ENCODE measurements around the gene GPR17. TPM values are rescaled to one million over a fixed set of nuclear protein-coding genes. Genes with fewer than 3 reads are reported as not detected.
A peak's percentile ranks its signal among the peaks of the same experiment; 100 is the strongest.

Gene GPR17
- total and polyA plus RNA-seq, 2 experiments from 2014 or later: 0.09 TPM; not detected in 1

- H3K4me3 ChIP-seq: no peak overlapping the region
- peak in 1 of 2 donors; percentile 6 for DNase-seq (ENCODE audit: low read depth in 1 of 2, low spot score in 1 of 2)
- H3K27ac ChIP-seq: no peak overlapping the region
- no peaks in the 10 kb centered on the region for H3K27me3 ChIP-seq
- H3K36me3 ChIP-seq: no peaks in the 10 kb centered on the region
- no peaks in the 10 kb centered on the region for H3K9me3 ChIP-seq (ENCODE audit: low read depth)
- no peak for TF ChIP-seq CTCF (IDR thresholded peaks at IDR 0.05; ENCODE audit: low read depth, low read length)
- H3K4me1 ChIP-seq (ENCODE audit: low read depth): no peaks in the 10 kb centered on the region
Observed at GRCh38 chr2:127623388-127624319, 22.3 kb upstream of the GPR17 start.

- Histone ChIP-seq H3K36me3 (no peaks in the 10 kb centered on the region), H3K9me3 (ENCODE audit: low read depth) (no peaks in the 10 kb centered on the region), H3K27ac (no peak overlapping the region), H3K4me3 (no peak overlapping the region), H3K4me1 (ENCODE audit: low read depth) (no peaks in the 10 kb centered on the region), H3K27me3 (no peaks in the 10 kb centered on the region)
- DNase-seq (ENCODE audit: low read depth in 1 of 2, low spot score in 1 of 2): no peak
- no peak for TF ChIP-seq CTCF (IDR thresholded peaks at IDR 0.05; ENCODE audit: low read depth, low read length)
Observed at GRCh38 chr2:127624320-127624755, 21.6 kb upstream of the GPR17 start.

- no peaks in the 10 kb centered on the region for H3K36me3 ChIP-seq
- H3K9me3 ChIP-seq (ENCODE audit: low read depth): no peaks in the 10 kb centered on the region
- no peaks in the 10 kb centered on the region for H3K27me3 ChIP-seq
- no peak for TF ChIP-seq CTCF (IDR thresholded peaks at IDR 0.05; ENCODE audit: low read depth, low read length)
- H3K4me1 ChIP-seq (ENCODE audit: low read depth): no peaks in the 10 kb centered on the region
- H3K27ac ChIP-seq: no peak overlapping the region
- H3K4me3 ChIP-seq: no peak overlapping the region
- DNase-seq (ENCODE audit: low read depth in 1 of 2, low spot score in 1 of 2): no peak
Observed at GRCh38 chr2:127624756-127625571, 21.0 kb upstream of the GPR17 start.

GRCh38 chr2:127625572-127625951 is 20.4 kb upstream of the GPR17 start:
- Histone ChIP-seq H3K36me3 (no peaks in the 10 kb centered on the region), H3K9me3 (ENCODE audit: low read depth) (no peaks in the 10 kb centered on the region), H3K27ac (no peak overlapping the region), H3K27me3 (no peaks in the 10 kb centered on the region), H3K4me1 (ENCODE audit: low read depth) (no peaks in the 10 kb centered on the region), H3K4me3 (no peak overlapping the region)
- no peak for DNase-seq (ENCODE audit: low read depth in 1 of 2, low spot score in 1 of 2)
- TF ChIP-seq CTCF (IDR thresholded peaks at IDR 0.05; ENCODE audit: low read depth, low read length): no peak

- Histone ChIP-seq H3K9me3 (ENCODE audit: low read depth) (no peaks in the 10 kb centered on the region), H3K4me3 (no peak overlapping the region)
Observed at GRCh38 chr2:127626175-127626574, 19.8 kb upstream of the GPR17 start.

More at GRCh38 chr2:127626175-127626574, 19.8 kb upstream of the GPR17 start:
- Histone ChIP-seq H3K27ac (no peak overlapping the region), H3K4me1 (ENCODE audit: low read depth) (no peaks in the 10 kb centered on the region), H3K36me3 (no peaks in the 10 kb centered on the region), H3K27me3 (no peaks in the 10 kb centered on the region)
- no peak for TF ChIP-seq CTCF (IDR thresholded peaks at IDR 0.05; ENCODE audit: low read depth, low read length)
- DNase-seq (ENCODE audit: low read depth in 1 of 2, low spot score in 1 of 2): no peak

Data from cardiac muscle cell (in vitro differentiated cells and primary cell).